Stomach (tissue), 9 donors: Measurements from ENCODE around the gene PRELID2. TPM values are rescaled to one million over a fixed set of nuclear protein-coding genes. Genes with fewer than 3 reads are reported as not detected.

ENCODE experiments used
- DNase-seq, 2 donors: peaks; one replicate each; pipeline versions ENCODE4 v3.0.0 to v3.0.0-alpha.2; 2013 to 2019
- H3K27ac ChIP-seq, 5 donors: fragments of 200-600 bp in 4 of 5; sonication (generic) in 4 of 5; one replicate each; pipeline ENCODE4 v1.5.1; 2013 to 2019; ENCODE audit warnings: mild to moderate bottlenecking in 1 of 5, moderate library complexity in 1 of 5
- H3K27me3 ChIP-seq, 3 donors: fragments of 200-600 bp; sonication (generic); one replicate each; pipeline ENCODE4 v1.5.1; 2017 to 2019; ENCODE audit warnings: mixed run types in 1 of 3
- H3K36me3 ChIP-seq, 4 donors: fragments of 200-600 bp; sonication (generic); 1 replicate in 3 of 4; 2 replicates in 1 of 4; pipeline ENCODE4 v1.5.1; 2016 to 2019
- H3K4me1 ChIP-seq, 4 donors: fragments of 200-600 bp; sonication (generic); one replicate each; pipeline ENCODE4 v1.5.1; 2016 to 2019
- H3K4me3 ChIP-seq, 4 donors: fragments of 200-600 bp; sonication (generic) in 3 of 4; one replicate each; pipeline ENCODE4 v1.5.1; 2016 to 2019; ENCODE audit warnings: mild to moderate bottlenecking in 1 of 4
- H3K9me3 ChIP-seq, 4 donors: fragments of 200-600 bp; sonication (generic); one replicate each; pipeline ENCODE4 v1.5.1; 2016 to 2019
- EP300 ChIP-seq: sonication (generic); formaldehyde crosslinking; IDR thresholded peaks from one replicate; pipeline ENCODE4 v1.6.1; 2017; ENCODE audit warnings: antibody characterized with exemption
- POLR2A ChIP-seq, 4 donors: fragments of 450-650 bp; IDR thresholded peaks; one replicate each; pipeline ENCODE4 v1.6.1; 2016; ENCODE audit warnings: antibody characterized with exemption in 4 of 4, control low read depth in 2 of 4, mild to moderate bottlenecking in 1 of 4, moderate library complexity in 1 of 4
- POLR2AphosphoS5 ChIP-seq, 3 donors: sonication (generic); formaldehyde crosslinking; IDR thresholded peaks; one replicate each; pipeline ENCODE4 v1.6.1; 2016; ENCODE audit warnings: antibody characterized with exemption in 3 of 3
- WGBS, 5 donors: extraction: QIAGEN DNeasy Blood & Tissue Kit in 3 of 5; methylation state at CpG; one replicate each; pipeline versions ENCODE4 v1.1.5 to v1.1.7; 2013 to 2018; 5-methylcytosine and 5-hydroxymethylcytosine counted together
- intact Hi-C: fragments of 100-400 bp; cut with DNase I; formaldehyde crosslinking; loops from one replicate; pipeline ENCODE4 v1.15.1; 2023; ENCODE audit warnings: low total_unique reads
- polyA plus RNA-seq, 3 donors: library from polyadenylated mRNA; stranded (reverse); fragments of 200-250 nt; gene quantifications; one replicate each; pipeline ENCODE4 v1.2.3, GENCODE V29; 2013
- total RNA-seq, 5 donors: library from RNA; depleted of rRNA; stranded (reverse); fragments of >200 nt; gene quantifications; one replicate each; pipeline versions ENCODE4 v1.1.0 to v1.2.3, GENCODE V29; 2014 to 2016
- TF ChIP-seq, protein P1 (sequence below), 7 experiments: fragments of 450-650 bp in 4 of 7; fragments of 200-600 bp in 3 of 7; sonication (generic) in 3 of 7; IDR thresholded peaks; one replicate each; pipeline ENCODE4 v1.5.1; 2016 to 2019; ENCODE audit warnings: antibody characterized with exemption in 7 of 7, control low read depth in 2 of 7, mild to moderate bottlenecking in 1 of 7
- donor health status: healthy with polysubstance abuse.
- donor health status: Bipolar disorder and iron deficiency.
- donor health status: healthy.

PRELID2 gene
- total and polyA plus RNA-seq, 8 donors = 7.1 to 203 (median 20.3) TPM

DNA sequence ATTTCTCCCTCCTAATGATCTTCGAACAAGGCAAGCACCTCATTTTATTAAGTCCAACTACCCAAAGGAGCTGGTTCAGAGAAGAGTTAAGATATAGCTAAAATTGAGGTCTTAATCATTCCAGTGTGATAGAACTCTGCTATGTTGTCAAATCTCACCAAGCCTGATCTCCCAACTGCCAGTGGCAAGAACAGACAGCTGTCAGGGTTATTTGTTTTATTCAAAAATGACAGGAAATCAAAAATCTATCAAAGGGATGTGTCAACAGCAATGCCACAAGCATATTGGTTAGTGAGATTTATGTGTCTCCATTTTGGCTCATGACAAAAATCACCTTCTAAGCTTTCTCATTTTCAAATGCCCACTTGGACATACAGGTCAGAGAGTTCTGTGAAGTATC is 74.5 kb downstream of the PRELID2 start:
- Histone ChIP-seq H3K4me3 (no peak overlapping the region), H3K36me3 (peaks cover 0 to 44% (median 33%) of the 10 kb centered on the region in 4 donors), H3K27me3 (no peaks in the 10 kb centered on the region), H3K27ac (no peak overlapping the region), H3K9me3 (no peaks in the 10 kb centered on the region), H3K4me1 (no peaks in the 10 kb centered on the region)
- TF ChIP-seq POLR2AphosphoS5 (IDR thresholded peaks at IDR 0.05) (no peak), POLR2A (IDR thresholded peaks at IDR 0.05) (no peak), EP300 (no peak)
- TF ChIP-seq, protein P1, sequence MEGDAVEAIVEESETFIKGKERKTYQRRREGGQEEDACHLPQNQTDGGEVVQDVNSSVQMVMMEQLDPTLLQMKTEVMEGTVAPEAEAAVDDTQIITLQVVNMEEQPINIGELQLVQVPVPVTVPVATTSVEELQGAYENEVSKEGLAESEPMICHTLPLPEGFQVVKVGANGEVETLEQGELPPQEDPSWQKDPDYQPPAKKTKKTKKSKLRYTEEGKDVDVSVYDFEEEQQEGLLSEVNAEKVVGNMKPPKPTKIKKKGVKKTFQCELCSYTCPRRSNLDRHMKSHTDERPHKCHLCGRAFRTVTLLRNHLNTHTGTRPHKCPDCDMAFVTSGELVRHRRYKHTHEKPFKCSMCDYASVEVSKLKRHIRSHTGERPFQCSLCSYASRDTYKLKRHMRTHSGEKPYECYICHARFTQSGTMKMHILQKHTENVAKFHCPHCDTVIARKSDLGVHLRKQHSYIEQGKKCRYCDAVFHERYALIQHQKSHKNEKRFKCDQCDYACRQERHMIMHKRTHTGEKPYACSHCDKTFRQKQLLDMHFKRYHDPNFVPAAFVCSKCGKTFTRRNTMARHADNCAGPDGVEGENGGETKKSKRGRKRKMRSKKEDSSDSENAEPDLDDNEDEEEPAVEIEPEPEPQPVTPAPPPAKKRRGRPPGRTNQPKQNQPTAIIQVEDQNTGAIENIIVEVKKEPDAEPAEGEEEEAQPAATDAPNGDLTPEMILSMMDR (IDR thresholded peaks at IDR 0.05) = no peak
- 81 to 93% (median 88%) methylated on average over 1 of the region's 1 CpG for whole genome bisulfite sequencing, 5 donors
- intact Hi-C loops = no loop called here
- DNase-seq = no peak

DNA sequence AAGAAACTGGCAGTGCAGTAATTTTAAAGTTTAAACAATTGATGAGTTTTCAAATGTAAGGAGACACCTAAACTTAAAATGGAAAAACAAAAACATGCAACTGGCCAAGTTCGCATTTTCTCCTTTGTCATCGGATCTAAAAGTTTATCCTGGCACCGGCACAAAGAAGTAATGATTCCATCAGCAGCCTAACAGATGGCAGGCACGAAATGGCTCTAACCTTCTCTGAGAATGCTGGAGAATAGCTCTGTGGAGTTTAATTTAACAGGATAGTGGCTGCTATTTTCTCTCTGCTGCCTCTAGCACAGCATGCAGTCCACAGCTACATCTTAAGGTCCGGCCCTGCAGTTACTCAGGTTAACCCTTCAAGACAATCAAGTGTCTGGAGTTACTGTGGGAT is 82.2 kb downstream of the PRELID2 start:
- Histone ChIP-seq H3K9me3 (peaks cover 0 to 14% (median 6%) of the 10 kb centered on the region in 4 donors), H3K4me1 (no peaks in the 10 kb centered on the region), H3K27ac (no peak overlapping the region), H3K4me3 (no peak overlapping the region), H3K36me3 (peaks cover 0 to 5% (median 2%) of the 10 kb centered on the region in 4 donors), H3K27me3 (no peaks in the 10 kb centered on the region)
- WGBS, 5 donors = 56 to 75% (median 59%) methylated on average over 5 of the region's 5 CpGs
- TF ChIP-seq POLR2AphosphoS5 (IDR thresholded peaks at IDR 0.05) (no peak), EP300 (no peak), POLR2A (IDR thresholded peaks at IDR 0.05) (no peak)
- TF ChIP-seq, protein P1 (IDR thresholded peaks at IDR 0.05) = no peak
- intact Hi-C loops = no loop called here
- peak in 1 of 2 donors; percentile 9 for DNase-seq

DNA sequence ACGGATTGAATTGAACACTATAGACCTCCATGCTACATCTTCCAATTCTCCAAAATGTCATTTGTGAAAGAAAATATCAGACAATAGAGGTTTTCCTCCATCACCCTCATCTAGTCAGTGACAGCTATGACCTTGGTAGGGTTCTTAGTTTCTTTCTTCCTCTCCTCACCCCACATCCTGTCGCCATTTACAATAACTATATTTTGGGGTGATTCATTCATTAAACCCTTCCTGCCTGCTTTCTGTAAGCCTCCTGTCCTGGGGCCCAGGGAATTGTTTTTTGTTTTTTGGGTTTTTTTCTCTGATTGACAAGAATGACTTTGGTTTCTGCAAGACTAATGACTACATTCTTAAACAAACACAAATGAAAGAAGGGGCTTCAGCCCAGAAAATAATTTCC is 82.6 kb downstream of the PRELID2 start:
- intact Hi-C loops = no loop called here
- H3K27me3 ChIP-seq = no peaks in the 10 kb centered on the region
- H3K36me3 ChIP-seq = peaks cover 0 to 5% (median 2%) of the 10 kb centered on the region in 4 donors
- DNase-seq = no peak
- peaks cover 0 to 14% (median 6%) of the 10 kb centered on the region in 4 donors for H3K9me3 ChIP-seq
- no peaks in the 10 kb centered on the region for H3K4me1 ChIP-seq
- 83 to 94% (median 85%) methylated on average over 2 of the region's 2 CpGs for WGBS, 5 donors
- TF ChIP-seq EP300 (no peak), POLR2AphosphoS5 (IDR thresholded peaks at IDR 0.05) (no peak), POLR2A (IDR thresholded peaks at IDR 0.05) (no peak)
- TF ChIP-seq, protein P1 (IDR thresholded peaks at IDR 0.05) = no peak
- H3K4me3 ChIP-seq = no peak overlapping the region
- no peak overlapping the region for H3K27ac ChIP-seq

DNA sequence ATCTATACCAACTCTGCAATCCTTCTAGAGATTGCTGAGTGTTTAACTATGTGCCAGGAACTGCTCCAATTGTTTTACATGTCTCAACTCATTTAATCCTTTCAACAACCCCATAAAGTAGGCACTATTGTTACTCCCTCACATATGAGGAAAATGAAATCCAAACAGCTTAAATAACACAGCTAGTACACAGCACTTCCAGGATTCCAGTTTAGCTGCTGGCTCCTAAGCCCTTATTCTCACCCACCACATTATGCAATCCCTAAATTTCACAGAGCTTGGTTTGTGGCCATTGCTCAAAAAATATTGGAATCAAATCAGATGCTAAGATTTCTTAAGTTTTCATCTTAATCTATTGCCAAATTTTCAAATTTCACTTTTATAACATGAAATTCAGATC is 84.9 kb downstream of the PRELID2 start:
- no peaks in the 10 kb centered on the region for H3K27me3 ChIP-seq
- TF ChIP-seq, protein P1 (IDR thresholded peaks at IDR 0.05) = no peak
- TF ChIP-seq POLR2AphosphoS5 (IDR thresholded peaks at IDR 0.05) = no peak
- TF ChIP-seq POLR2A (IDR thresholded peaks at IDR 0.05) = no peak
- no peak for TF ChIP-seq EP300
- no peaks in the 10 kb centered on the region for H3K36me3 ChIP-seq
- no peak overlapping the region for H3K27ac ChIP-seq
- intact Hi-C loops = no loop called here
- H3K4me3 ChIP-seq = no peak overlapping the region
- H3K9me3 ChIP-seq = peaks cover 0 to 14% (median 6%) of the 10 kb centered on the region in 4 donors
- H3K4me1 ChIP-seq = no peaks in the 10 kb centered on the region
- DNase-seq = no peak
